ENCODE data around the gene PON2.

GRCh38 chr7:95457947-95458346 lies 23.1 kb upstream of the PON2 start:
- TF ChIP-seq CTCF (conservative IDR thresholded peaks at IDR 0.05 in 1 of 2, IDR thresholded peaks at IDR 0.05 in 1 of 2; ENCODE audit: low read depth in 1 of 2, low read length in 2 of 2), result no peak
- no peak for TF ChIP-seq EZH2 (IDR thresholded peaks at IDR 0.05; ENCODE audit: low read length, missing control alignments)
